ENCODE data around the gene NR5A2.

NR5A2 gene

GRCh38 chr1:200224315-200224714 is 196.8 kb downstream of the NR5A2 start:
- no peaks in the 10 kb centered on the region for H3K4me1 ChIP-seq (ENCODE audit: insufficient read depth, low read length, severe bottlenecking)
- H3K9me2 ChIP-seq (ENCODE audit: low read depth, low read length), result no peaks in the 10 kb centered on the region
- H3K4me2 ChIP-seq (ENCODE audit: low read length), result no peak overlapping the region
- no peaks in the 10 kb centered on the region for H4K20me1 ChIP-seq (ENCODE audit: insufficient read depth, low read length)
- H3K4me3 ChIP-seq (ENCODE audit: low read depth, low read length, poor library complexity, severe bottlenecking), result no peak overlapping the region
- H3F3A ChIP-seq (ENCODE audit: insufficient read depth, low read length), result no peaks in the 10 kb centered on the region
- no peaks in the 10 kb centered on the region for H3K27me3 ChIP-seq (ENCODE audit: insufficient read depth, low read length)
- H2AFZ ChIP-seq (ENCODE audit: low read length), result no peak overlapping the region
- no peaks in the 10 kb centered on the region for H3K79me2 ChIP-seq (ENCODE audit: insufficient read depth, low read length)
- H3K27ac ChIP-seq (ENCODE audit: low read depth, low read length, poor library complexity, severe bottlenecking), result no peak overlapping the region
- no peaks in the 10 kb centered on the region for H3K36me3 ChIP-seq (ENCODE audit: insufficient read depth, low read length)
- TF ChIP-seq EZH2 (IDR thresholded peaks at IDR 0.05; ENCODE audit: borderline replicate concordance, low read length) (no peak), CTCF (IDR thresholded peaks at IDR 0.05; ENCODE audit: low read length) (no peak)
- no peak overlapping the region for H3K9ac ChIP-seq (ENCODE audit: low read length)
- H3K9me3 ChIP-seq (ENCODE audit: low read length), result no peaks in the 10 kb centered on the region

GRCh38 chr1:200226268-200226968 is 198.9 kb downstream of the NR5A2 start:
- H4K20me1 ChIP-seq (ENCODE audit: insufficient read depth, low read length), result no peaks in the 10 kb centered on the region
- H3K36me3 ChIP-seq (ENCODE audit: insufficient read depth, low read length), result no peaks in the 10 kb centered on the region
- H3K27me3 ChIP-seq (ENCODE audit: insufficient read depth, low read length), result no peaks in the 10 kb centered on the region
- no peak overlapping the region for H3K4me3 ChIP-seq (ENCODE audit: low read depth, low read length, poor library complexity, severe bottlenecking)
- no peaks in the 10 kb centered on the region for H3K9me2 ChIP-seq (ENCODE audit: low read depth, low read length)
- H3K4me1 ChIP-seq (ENCODE audit: insufficient read depth, low read length, severe bottlenecking), result no peaks in the 10 kb centered on the region
- H2AFZ ChIP-seq (ENCODE audit: low read length), result no peak overlapping the region
- H3K27ac ChIP-seq (ENCODE audit: low read depth, low read length, poor library complexity, severe bottlenecking), result no peak overlapping the region
- no peak overlapping the region for H3K9ac ChIP-seq (ENCODE audit: low read length)
- no peaks in the 10 kb centered on the region for H3K9me3 ChIP-seq (ENCODE audit: low read length)
- H3F3A ChIP-seq (ENCODE audit: insufficient read depth, low read length), result no peaks in the 10 kb centered on the region
- no peak overlapping the region for H3K4me2 ChIP-seq (ENCODE audit: low read length)
- H3K79me2 ChIP-seq (ENCODE audit: insufficient read depth, low read length), result no peaks in the 10 kb centered on the region
- no peak for TF ChIP-seq CTCF (IDR thresholded peaks at IDR 0.05; ENCODE audit: low read length)
- no peak for TF ChIP-seq EZH2 (IDR thresholded peaks at IDR 0.05; ENCODE audit: borderline replicate concordance, low read length)

- no peak overlapping the region for H3K9ac ChIP-seq (ENCODE audit: low read length)
- no peaks in the 10 kb centered on the region for H3F3A ChIP-seq (ENCODE audit: insufficient read depth, low read length)
- H3K9me2 ChIP-seq (ENCODE audit: low read depth, low read length), result no peaks in the 10 kb centered on the region
- H3K79me2 ChIP-seq (ENCODE audit: insufficient read depth, low read length), result no peaks in the 10 kb centered on the region
- H3K4me3 ChIP-seq (ENCODE audit: low read depth, low read length, poor library complexity, severe bottlenecking), result no peak overlapping the region
- TF ChIP-seq CTCF (IDR thresholded peaks at IDR 0.05; ENCODE audit: low read length), result no peak
- TF ChIP-seq EZH2 (IDR thresholded peaks at IDR 0.05; ENCODE audit: borderline replicate concordance, low read length), result no peak
- H3K36me3 ChIP-seq (ENCODE audit: insufficient read depth, low read length), result no peaks in the 10 kb centered on the region
- H3K4me2 ChIP-seq (ENCODE audit: low read length), result no peak overlapping the region
- no peaks in the 10 kb centered on the region for H3K27me3 ChIP-seq (ENCODE audit: insufficient read depth, low read length)
- no peaks in the 10 kb centered on the region for H3K9me3 ChIP-seq (ENCODE audit: low read length)
- H4K20me1 ChIP-seq (ENCODE audit: insufficient read depth, low read length), result no peaks in the 10 kb centered on the region
- no peak overlapping the region for H3K27ac ChIP-seq (ENCODE audit: low read depth, low read length, poor library complexity, severe bottlenecking)
- H3K4me1 ChIP-seq (ENCODE audit: insufficient read depth, low read length, severe bottlenecking), result no peaks in the 10 kb centered on the region
- H2AFZ ChIP-seq (ENCODE audit: low read length), result no peak overlapping the region
Observed at GRCh38 chr1:200226969-200227303, 199.4 kb downstream of the NR5A2 start.

Measured in OCI-LY1 (cell line).